ENCODE results near the gene ATG9A.
"Not testable (repeated sequence)": the region's sequence is repeated elsewhere in the genome, so short reads cannot be mapped to it uniquely, and the experiment has no call there.

Gene ATG9A

GRCh38 chr2:219206328-219207133, 22.9 kb downstream of the ATG9A start, which contains the start of gene ZFAND2B:
Gene ZFAND2B, plus strand, starts transcription at chr2:219206782. Its CDS starts 206 bp downstream, at chr2:219206988.
- DNase-seq (ENCODE audit: low spot score) = peak; percentile 96

- DNase-seq (ENCODE audit: low spot score) = peak; percentile 47
Observed at GRCh38 chr2:219205981-219206327, 23.5 kb downstream of the ATG9A start.

DNA sequence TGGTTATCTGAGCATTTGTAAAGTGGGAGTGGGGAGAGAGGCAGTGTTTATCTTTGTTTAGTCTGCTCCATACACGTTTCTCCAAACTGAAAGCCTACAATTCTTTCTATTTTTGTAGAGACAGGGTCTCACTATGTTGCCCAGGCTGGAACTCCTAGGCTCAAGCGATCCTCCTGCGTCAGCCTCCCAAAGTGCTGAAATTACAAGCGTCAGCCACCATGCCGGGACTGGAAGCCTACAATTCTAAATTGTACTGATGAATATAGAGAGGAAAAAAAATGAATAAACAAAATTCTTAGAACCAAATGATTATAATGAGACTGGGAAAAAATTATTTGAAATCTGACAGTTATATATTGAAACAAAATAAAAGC, 24.3 kb downstream of the ATG9A start:
- no peak for DNase-seq (ENCODE audit: low spot score)

- no peak for DNase-seq (ENCODE audit: low spot score)
Observed at GRCh38 chr2:219204425-219205164, 24.8 kb downstream of the ATG9A start.

DNA sequence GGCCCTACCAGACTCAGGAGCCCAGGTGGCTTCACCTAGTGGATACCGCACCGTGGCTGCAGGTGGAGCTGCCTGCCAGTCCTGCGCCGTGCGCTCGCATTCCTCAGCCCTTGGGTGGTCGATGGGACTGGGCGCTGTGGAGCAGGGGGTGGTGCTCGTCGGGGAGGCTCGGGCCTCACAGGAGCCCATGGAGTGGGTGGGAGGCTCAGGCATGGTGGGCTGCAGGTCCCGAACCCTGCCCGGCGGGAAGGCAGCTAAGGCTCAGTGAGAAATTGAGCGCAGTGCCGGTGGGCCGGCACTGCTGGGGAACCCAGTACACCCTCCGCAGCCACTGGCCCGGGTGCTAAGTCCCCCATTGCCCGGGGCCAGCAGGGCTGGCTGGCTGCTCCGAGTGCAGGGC, 28.1 kb downstream of the ATG9A start:
- DNase-seq (ENCODE audit: low spot score) = not testable (repeated sequence)

DNA sequence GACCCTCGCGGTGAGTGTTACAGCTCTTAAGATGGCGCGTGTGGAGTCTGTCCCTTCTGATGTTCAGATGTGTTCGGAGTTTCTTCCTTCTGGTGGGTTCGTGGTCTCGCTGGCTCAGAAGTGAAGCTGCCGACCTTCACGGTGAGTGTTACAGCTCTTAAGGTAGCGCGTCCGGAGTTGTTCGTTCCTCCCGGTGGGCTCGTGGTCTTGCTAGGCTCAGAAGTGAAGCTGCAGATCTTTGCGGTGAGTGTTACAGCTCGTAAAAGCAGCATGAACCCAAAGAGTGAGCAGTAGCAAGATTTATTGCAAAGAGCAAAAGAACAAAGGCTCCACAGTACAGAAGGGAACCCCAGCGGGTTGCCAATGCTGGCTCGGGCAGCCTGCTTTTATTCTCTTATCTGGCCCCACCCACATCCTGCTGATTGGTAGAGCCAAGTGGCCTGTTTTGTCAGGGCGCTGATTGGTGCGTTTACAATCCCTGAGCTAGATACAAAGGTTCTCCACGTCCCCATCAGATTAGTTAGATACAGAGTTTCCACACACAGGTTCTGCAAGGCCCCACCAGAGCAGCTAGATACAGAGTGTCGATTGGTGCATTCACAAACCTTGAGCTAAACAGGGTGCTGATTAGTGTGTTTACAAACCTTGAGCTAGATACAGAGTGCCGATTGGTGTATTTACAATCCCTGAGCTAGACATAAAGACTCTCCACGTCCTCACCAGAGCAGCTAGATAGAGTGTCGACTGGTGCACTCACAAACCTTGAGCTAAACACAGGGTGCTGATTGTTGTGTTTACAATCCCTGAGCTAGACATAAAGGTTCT, 28.7 kb downstream of the ATG9A start:
- not testable (repeated sequence) for DNase-seq (ENCODE audit: low spot score)

DNA sequence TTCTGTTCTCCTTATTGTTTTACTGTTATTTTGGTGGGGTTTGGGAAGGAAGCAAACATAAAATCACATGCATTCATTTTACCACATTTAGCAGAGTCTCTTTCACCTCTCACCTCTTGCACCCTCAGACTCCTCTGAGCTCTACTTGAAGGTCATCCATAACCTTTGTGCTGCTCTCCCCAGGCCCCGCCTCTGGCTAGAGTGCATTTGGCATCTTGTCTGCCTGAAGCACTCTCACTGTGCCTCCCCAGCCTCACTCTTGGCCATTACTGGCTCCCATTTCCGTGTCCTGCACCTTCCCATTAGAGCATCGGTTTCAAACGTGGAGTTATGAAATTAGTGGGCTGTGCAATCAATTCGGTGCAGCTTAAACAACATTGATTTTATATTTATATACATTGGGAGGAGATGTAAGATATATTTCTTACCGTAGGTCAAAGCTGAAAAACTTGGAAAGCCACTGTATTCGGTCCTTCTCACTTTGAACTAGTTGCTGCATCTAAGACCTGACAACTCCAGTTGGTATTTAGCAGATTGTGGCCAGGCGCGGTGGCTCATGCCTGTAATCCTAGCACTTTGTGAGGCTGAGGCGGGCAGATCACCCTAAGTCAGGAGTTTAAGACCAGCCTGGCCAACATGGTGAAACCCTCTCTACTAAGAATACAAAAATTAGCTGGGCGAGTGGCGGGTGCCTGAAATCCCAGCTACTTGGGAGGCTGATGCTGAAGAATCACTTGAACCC, 29.8 kb downstream of the ATG9A start:
- DNase-seq (ENCODE audit: low spot score) = no peak

- DNase-seq (ENCODE audit: low spot score) = no peak
Observed at GRCh38 chr2:219198974-219199373, 30.5 kb downstream of the ATG9A start.

- DNase-seq (ENCODE audit: low spot score) = no peak
Observed at GRCh38 chr2:219197388-219197787, 32.0 kb downstream of the ATG9A start.

DNA sequence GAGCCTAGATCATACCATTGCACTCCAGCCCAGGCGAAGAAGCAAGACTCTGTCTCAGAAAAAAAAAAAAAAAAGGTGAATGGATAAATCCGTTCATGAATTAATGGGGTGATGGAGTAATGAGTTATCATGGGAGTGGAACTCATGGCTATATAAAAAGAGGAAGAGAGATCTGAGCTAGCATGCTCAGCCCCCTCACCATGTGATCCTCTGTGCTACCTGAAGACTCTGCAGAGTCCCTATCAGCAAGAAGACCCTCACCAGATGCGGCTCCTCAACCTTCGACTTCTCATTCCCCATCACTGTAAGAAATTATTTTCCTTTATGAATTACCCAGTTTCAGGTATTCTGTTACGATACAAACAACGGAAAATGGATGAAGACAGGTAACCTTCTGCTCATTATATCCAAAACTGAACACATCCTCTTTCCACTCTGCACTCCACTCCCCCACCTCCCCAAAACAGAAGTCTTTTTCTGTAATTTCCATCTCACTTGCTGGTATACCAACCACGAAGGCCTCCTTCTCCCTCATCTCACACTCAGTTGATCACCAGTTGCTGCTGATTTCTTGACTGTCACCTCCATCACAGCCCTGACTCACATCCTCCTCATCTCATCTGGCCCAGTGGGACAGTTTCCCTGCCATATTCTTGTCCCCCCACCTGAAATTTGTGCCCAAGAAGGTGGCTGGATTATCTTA, 42.5 kb downstream of the ATG9A start:
- DNase-seq (ENCODE audit: low spot score) = no peak

- DNase-seq (ENCODE audit: low spot score) = no peak
Observed at GRCh38 chr2:219184121-219184520, 45.3 kb downstream of the ATG9A start.

DNA sequence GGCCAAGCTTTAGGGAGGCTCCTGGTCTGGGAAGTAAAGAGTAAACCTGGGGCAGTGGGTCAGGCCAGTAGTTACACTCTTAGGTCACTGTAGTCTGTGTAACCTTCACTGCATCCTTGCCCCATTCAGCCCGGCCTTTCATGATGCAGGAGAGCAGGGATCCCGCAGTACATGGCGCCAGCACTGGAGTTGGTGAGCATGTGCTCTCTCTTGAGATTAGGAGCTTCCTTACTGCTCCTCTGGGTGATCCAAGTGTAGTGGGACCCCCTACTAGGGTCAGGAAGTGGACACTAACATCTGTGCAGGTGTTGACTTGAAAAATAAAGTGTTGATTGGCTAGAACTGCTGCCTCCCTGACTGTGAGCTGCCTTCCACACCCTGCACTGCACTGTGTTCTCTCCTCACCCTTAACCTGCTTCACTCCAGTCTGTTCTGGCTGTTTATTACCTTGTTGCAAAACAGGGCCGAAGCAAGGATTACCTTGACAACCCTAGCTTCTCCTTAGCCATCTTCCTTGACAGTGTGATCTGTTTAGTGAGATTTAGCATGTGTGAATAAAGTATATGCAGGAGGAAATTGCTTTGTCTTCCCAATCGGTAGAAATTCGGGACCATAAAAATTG, 46.2 kb downstream of the ATG9A start:
- DNase-seq (ENCODE audit: low spot score) = no peak

GRCh38 chr2:219182331-219183150, 46.9 kb downstream of the ATG9A start:
- DNase-seq (ENCODE audit: low spot score) = no peak

GRCh38 chr2:219181531-219181930, 47.9 kb downstream of the ATG9A start:
- no peak for DNase-seq (ENCODE audit: low spot score)

- no peak for DNase-seq (ENCODE audit: low spot score)
Observed at GRCh38 chr2:219180961-219181360, 48.5 kb downstream of the ATG9A start.

- no peak for DNase-seq (ENCODE audit: low spot score)
Observed at GRCh38 chr2:219179601-219180465, 49.6 kb downstream of the ATG9A start.

DNA sequence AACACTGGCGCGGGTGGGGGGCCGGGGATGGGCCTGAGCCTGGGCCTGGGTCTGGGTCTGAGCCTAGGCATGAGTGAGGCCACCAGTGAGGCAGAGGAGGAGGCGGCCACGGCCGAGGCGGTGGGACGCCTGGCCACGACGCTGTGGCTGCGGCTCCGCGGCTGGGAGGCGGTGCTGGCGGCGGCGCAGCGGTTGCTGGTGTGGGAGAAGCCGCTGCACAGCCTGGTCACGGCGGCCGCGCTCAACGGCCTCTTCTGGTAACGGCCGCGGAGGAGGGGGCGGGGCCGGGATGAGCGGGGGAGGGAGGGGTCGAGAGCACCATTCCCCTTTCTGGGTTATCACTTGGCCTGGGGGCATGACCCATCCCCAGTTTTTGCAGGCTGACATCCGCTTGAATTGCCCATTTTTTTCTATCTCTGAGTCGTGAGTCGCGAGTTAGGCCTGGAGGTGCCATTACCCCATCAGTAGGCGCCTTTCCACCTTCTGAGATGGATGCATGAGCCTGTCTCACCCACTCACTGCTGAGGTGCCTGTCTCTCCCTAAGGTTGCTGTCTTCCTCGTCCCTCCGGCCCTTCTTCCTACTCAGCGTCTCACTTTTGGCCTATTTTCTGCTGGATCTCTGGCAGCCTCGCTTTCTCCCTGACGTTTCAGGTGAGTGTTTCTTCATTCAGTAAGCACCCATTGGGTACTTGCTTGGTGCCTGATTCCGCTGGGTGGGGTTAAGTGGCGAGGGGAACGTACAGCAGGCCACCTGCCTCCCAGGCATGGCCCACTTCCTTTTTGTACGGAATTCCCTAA, 50.9 kb downstream of the ATG9A start:
- no peak for DNase-seq (ENCODE audit: low spot score)

Data from left forelimb (tissue), 1 donor.